Activated CD4-positive, CD25-positive, alpha-beta regulatory T cell (primary cell): ENCODE measurements around the gene TANGO2.

Experiments used
- DNase-seq, 4 experiments: peaks; one replicate each; lab custom pipeline; 2025; lab: John Stamatoyannopoulos, UW

Gene TANGO2

GRCh38 chr22:19996694-19997384, 24.1 kb upstream of the TANGO2 start:
- DNase-seq: no peak

- DNase-seq: no peak
Measured at GRCh38 chr22:19997561-19998231, 23.2 kb upstream of the TANGO2 start.

- no peak for DNase-seq
Measured at GRCh38 chr22:19998232-19998951, 22.5 kb upstream of the TANGO2 start.

- DNase-seq: no peak
Measured at GRCh38 chr22:19998991-19999820, 21.7 kb upstream of the TANGO2 start.

GRCh38 chr22:20000246-20001081, 20.4 kb upstream of the TANGO2 start:
- DNase-seq: no peak

- DNase-seq: no peak
Measured at GRCh38 chr22:20001082-20001638, 19.8 kb upstream of the TANGO2 start.

- DNase-seq: no peak
Measured at GRCh38 chr22:20002128-20002527, 18.8 kb upstream of the TANGO2 start.

- no peak for DNase-seq
Measured at GRCh38 chr22:20002636-20003035, 18.3 kb upstream of the TANGO2 start.

- DNase-seq: no peak
Measured at GRCh38 chr22:20003304-20003703, 17.6 kb upstream of the TANGO2 start.

- DNase-seq: no peak
Measured at GRCh38 chr22:20004464-20004863, 16.4 kb upstream of the TANGO2 start.

GRCh38 chr22:20008221-20008995, 12.5 kb upstream of the TANGO2 start:
- no peak for DNase-seq

GRCh38 chr22:20009018-20009491, 11.9 kb upstream of the TANGO2 start:
- no peak for DNase-seq

GRCh38 chr22:20009582-20010306, 11.2 kb upstream of the TANGO2 start:
- DNase-seq: no peak

GRCh38 chr22:20010307-20011122, 10.4 kb upstream of the TANGO2 start:
- DNase-seq: no peak

GRCh38 chr22:20011123-20011992, 9.6 kb upstream of the TANGO2 start:
- no peak for DNase-seq

- DNase-seq: no peak
Measured at GRCh38 chr22:20011993-20012740, 8.7 kb upstream of the TANGO2 start.
